HG03159 (cell line): ENCODE measurements around the gene ABLIM3.
"Not testable (repeated sequence)": the region's sequence is repeated elsewhere in the genome, so short reads cannot be mapped to it uniquely, and the experiment has no call there.

Experiments used
- ATAC-seq: cut with Tn5 transposase; IDR thresholded peaks from one replicate; pipeline ENCODE4 v1.9.1; 2021; ENCODE audit warnings: mild to moderate bottlenecking, moderate library complexity; ENCODE audit not compliant: unreplicated experiment

ABLIM3 gene

DNA sequence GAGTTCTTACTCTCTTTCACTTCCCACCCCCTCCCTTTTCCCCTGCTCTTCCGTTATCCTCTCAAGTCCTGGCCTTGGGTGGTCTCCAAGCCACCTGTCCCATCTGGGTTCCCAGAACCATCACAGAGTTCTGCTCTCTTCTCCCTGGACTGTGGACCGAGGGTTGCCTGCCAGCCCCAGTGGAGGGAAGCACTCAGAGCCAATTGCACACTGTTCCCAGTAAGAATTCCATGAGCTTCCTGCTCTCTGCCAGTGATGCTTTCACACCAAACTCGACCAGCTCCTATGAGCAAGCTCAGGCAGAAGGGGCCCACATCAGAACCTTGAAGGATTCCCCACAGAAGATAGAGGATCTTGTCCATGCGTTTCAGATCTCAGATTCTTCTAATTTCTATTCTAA lies 110.3 kb downstream of the ABLIM3 start:
- ATAC-seq = no peak

DNA sequence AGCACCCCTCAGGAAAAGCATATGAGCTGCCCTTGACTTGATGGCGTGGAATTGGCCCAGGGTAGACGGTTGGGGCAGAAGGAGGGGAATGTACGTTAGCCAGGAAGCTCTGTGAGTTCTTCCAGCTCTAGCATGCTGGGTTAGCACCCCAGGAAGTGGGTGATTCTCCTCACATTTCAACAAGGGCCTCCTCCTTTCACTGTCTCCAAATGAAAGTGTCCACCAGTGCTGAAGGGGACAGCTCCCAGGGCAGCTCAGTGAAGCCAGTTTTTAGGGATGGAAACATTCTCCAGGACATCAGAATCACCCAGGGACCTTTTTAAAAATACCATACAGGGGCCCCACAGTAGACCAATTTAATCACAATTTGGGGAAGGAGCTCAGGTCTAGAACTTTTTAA lies 113.2 kb downstream of the ABLIM3 start:
- no peak for ATAC-seq

DNA sequence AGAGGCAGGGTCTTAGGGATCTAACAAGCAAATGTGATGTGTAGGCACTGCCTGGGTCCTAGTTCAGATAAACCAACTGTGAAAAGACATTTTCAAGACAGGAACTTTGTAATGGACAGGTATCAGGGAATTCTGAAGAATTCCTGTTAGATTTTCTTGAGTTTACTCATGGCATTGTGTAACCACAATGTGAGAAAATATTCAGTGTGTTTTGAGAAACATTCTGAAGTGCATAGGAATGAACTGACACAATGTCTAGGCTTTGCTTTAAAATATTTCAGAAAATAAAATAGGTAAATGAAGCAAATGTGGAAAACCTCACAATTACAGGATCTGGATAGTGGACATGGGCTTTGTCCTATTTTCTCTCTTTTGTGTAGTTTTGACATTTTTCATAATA lies 115.2 kb downstream of the ABLIM3 start:
- no peak for ATAC-seq

DNA sequence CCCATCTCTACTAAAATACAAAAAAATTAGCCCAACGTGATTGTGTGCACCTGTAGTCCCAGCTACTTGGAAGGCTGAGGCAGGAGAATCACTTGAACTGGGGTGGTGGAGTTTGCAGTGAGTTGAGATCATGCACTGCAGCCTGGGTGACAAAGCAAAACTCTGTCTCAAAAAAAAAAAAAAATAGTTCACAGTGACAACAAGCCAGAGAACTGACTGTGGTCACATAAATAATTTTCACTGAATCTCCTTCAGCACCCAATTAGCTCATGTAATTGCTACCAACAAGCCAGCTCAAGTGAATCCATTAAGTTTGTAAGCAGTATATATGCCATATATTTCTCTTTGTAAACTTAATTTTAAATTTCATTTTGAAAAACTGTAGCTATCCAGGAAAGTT lies 115.8 kb downstream of the ABLIM3 start:
- no peak for ATAC-seq

DNA sequence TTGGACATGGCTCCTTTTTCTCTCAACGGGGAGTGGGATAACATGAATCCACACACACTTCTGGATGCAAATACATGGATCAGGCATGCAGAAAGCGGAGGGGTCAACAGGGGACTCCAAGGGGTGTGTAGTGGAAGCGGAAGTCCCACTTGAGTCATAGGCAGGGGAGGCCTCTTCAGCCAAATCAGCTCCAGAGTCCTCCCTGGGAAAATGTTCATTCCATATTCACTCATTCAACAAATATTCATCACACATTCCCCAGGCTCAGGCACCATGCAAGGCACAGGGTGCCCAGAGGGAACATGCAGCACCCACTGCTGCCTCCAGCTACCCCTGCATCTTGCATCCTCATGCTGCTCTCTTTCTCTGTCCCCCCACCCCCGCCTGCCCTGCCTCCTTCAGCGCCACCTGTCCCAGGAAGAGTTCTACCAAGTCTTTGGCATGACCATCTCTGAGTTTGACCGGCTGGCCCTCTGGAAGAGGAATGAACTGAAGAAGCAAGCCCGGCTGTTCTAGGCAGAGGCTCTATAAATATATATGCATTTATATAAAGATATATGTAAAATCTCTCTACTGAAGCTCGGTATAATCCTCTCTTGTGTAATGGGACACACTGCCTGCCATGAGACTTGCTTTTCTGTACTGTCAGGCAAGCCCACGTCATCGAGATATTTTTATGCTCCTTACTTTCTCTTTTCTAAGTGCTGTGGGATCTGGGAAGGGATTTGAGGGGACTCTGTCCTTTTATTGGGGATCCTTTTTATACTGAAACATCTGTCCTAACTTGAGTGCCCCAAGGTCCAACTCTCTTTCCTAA lies 116.8 kb downstream of the ABLIM3 start:
- no peak for ATAC-seq

DNA sequence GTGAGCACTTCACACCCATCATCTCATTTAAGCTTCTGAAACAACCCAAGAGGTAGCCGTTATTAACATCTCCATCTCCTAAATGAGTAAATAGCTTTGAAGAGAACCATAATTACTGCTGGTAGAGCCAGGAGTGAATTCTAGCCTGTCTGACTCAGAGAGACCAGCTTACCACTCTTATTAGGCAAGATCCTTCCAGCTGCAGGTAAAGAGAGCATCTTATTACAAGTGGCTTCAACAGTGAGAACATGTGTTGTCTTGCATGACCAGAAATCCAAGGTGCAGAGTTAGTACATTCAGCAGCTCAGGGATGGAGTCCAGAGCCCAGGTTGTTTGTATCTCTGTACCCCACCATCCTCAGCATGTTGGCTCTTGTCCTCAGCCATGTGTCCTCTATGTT lies 119.5 kb downstream of the ABLIM3 start:
- ATAC-seq = no peak

DNA sequence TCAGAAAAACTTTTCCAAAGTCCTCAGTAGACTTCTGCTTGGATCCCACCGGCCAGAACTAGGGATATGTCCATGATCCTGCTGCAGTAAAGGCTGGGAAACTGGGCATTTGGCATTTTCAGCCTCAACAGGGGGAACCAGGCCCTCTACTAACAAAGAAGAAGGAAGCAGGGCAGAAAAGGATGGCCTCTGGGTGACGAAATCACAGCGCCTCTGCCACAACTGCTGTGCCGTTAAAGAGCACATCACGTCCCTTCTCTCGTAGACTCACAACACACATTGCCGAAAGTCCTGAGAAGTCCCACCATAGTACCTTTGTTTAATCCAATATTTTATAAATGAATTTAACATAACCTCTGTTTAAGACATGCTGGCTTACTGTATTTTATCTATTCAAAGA lies 120.0 kb downstream of the ABLIM3 start:
- no peak for ATAC-seq

DNA sequence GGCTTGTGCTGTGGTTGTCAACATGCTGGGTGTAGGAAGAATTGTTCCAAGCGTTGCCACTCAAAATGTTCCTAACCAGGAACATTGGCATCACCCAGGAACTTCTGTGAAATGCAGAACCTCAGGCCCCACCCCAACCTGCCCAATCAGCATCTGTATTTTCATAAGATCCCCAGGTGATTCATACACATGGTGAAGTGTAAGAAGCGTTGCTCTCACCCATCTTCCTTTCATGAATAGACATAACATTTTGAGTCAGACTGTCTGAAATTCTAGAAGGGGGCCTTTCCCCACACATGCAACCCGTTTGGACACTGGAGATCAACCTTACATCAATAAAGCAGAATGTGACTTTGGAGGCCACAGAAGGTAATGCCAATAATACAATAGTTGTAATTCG lies 121.0 kb downstream of the ABLIM3 start:
- ATAC-seq = no peak

DNA sequence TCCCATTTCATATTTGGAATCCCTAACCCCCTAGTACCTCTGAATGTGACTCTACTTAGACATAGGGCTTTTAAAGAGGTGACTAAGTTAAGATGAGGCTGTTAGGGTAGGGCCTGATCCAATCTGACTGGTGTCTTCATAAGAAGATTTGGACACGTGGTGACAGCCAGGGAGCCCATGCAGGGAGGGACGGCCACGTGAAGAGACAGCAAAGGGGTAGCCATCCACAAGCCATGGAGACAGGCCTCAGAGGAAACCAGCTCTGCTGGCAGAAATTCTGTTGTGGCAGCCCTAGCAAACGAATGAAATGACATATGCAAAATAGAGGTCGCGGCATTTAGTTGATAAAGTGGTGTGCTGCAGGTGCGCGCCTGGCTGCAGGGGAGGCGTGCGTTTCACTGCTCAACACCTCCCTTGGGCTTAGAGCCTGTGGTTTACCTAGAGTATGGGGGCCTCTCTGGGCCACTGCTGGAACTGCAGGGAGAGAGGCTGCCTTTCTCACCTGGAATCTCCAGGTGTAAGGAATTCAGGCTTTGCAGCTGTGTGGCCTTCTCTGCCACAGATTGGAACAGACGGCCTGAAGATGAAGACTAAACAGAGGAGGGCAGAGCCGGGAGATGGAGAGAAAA lies 123.3 kb downstream of the ABLIM3 start:
- peak; percentile 87 for ATAC-seq

DNA sequence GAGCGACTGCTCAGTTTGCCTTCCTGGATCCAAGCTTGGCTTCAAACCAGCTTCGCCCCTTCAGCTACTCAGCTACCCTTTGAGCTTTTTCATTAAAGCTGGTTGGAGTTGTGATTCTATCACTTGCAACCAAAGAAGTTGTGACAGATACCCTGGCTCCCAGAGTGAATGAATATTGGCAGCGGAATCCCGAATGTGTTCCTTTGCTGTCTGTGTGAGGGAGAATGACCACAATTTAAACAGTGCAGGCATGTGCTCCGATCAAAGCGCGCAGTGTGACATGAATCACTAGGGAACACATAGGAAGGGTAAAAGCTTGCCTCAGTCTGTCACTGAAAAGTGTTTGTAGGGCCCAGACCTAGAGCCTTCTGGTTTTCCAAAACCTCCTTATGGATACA lies 123.8 kb downstream of the ABLIM3 start:
- no peak for ATAC-seq

DNA sequence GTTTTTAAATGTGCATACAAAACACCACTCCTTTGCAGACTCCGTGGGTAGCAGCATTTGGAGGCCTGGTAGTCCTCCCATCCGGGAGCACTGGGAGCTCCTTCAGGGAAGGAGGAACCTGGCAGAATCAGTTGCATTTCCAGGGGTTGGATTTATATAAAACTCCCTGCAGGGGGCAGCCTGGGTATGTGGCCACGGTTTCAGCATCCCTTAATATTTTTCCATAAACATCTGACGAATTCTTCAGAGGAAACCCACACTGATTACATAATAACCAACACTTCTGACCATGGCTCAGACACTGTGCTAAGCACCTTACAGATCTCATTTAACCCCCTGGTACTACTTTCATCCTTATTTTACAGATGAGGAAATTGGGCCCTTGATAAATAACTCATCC lies 124.3 kb downstream of the ABLIM3 start:
- no peak for ATAC-seq

DNA sequence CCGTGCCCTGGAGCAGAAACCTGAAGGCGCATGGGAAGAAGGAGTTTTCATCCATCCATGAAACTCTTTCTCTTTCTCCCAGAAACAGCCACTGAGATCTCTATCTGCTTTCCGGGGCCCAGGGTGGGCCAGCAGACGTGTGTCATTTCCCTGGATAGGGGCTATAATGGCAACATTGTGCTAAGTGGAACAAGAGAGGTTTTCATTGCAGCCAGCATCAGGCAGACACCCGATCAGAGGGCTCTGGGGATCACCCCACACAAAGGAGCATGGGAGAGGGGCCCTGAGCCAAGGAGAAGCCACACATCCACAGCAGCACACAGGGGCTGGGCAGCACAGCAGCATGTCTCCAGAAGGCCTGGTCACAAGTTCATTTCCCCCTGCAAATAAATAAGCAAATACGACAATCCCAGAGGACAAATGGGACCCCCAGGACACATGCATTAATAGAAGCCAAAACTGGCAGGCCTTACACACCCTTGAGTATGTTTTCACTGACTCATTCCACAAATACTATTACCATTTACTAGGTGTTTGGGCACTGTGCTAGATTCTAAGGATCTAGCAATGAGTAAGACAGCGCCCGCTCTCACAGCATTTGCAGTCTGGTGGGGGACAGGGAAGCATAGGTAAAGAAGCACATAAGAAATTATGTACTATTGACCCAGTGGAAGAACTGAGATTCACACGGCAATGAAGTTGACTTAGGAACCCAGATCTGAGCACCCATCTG lies 126.1 kb downstream of the ABLIM3 start:
- no peak for ATAC-seq

DNA sequence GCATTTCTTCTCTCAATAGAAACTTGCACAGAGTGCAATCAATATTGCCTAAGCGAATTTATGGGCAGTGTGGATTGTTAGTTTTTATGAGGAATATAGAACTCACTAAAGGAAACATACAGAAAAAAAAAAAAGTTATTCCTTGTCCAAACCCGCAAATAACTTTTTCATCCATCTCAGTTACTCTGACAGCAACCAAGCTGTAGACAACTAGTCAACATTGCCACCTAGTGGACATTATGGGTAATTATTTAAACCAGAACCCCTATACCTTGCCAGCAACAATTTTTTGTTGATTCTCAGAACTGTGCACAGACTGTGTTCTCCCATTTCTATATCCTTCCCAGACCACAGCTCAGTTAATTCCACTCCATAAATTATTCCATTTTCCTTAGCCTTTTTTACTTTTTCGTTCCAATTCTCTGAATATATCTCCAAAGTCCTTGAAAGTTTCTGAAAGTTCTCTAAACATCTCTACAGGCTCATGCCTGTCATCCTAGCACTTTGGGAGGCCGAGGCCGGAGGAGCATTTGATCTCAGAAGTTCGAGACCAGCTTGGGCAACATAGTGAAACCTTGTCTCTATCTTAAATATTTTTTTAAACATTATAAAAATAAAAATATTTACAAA lies 127.8 kb downstream of the ABLIM3 start:
- ATAC-seq = peak; percentile 53

DNA sequence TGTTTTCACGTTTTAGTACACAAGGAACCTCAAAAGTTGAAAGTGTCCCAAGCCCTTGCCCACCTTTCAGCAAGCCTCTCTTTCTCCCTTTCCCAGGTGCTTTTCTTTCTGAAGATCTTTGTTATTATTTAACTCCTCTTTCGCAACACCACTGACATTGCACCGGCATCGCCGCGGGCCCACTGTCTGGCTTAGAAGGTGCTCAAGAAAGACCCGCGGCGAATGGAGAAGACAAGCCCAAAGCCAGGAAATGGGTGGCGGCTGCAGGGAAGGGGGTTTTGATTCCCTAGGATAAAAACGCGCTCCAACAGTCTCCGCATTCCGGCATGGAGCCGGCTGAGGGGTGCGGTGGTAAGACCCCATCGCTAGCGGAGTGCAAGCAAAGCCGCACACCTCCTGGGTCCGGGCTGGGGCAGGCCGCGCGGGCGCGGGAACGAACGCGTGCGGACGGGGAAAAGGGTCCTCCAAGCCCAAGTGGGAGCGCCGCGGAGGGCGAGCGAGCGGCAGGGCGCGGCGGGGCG lies 130.0 kb downstream of the ABLIM3 start:
- no peak for ATAC-seq

DNA sequence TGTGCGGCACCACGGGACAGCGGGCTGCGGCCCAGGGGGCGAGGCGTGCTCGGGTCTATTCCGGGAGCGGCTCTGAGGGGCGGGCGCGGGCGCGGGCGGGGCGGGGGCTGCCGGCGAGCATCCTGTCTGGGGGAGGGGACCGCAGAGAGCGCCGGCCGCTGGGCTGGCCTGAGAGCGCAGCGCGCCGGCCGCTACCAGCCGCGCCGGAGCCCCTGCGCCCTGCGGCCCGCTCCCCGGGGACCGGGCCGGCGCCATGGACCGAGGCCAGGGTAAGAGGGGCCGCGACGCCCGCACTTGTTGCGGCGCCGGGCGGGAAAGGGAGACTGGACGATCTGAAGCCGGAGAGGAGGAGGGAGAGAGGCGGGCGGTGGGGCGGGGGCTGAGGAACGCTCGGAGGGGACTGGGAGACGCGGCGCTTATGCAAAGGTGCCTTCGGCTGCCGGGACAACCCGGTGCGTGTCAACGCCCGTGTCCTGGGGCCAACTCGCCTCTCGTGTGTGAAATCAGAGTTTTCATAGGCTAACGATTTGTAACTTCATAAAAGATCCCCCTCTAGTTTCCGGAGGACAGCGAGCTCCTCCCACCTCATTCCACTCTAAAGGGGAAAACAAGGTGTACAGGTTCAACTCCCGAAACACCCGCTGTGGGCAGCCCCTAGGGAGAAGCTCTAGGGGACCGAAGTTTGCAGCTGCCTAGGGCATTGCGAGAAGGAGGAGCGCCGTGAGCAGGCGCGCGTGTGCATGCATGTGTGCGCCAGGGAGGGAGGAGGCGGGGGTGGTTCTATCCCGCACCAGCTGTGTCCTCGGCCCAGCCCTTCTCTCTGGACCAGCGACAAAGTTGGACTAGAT lies 130.6 kb downstream of the ABLIM3 start, which contains the start of gene AFAP1L1:
TSS of gene AFAP1L1 (plus strand) at position 144 of the 848 bp plus-strand sequence. CDS start at position 254, 110 bp downstream.
- no peak for ATAC-seq

DNA sequence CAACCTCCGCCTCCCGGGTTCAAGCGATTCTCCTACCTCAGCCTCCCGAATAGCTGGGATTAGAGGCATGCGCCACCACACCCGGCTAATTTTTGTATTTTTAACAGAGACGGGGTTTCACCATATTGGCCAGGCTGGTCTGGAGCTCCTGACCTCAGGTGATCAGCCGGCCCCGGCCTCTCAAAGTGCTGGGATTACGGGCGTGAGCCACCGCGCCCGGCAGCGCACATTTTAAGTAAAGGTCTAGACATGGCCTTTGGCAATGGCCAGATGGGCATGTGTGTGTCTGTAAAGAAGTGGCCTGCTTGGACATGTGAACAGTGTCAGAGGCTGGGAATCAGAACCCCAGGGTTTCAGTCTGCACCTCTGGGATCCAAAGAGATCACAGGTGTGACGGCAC lies 131.5 kb downstream of the ABLIM3 start:
- ATAC-seq = not testable (repeated sequence)

DNA sequence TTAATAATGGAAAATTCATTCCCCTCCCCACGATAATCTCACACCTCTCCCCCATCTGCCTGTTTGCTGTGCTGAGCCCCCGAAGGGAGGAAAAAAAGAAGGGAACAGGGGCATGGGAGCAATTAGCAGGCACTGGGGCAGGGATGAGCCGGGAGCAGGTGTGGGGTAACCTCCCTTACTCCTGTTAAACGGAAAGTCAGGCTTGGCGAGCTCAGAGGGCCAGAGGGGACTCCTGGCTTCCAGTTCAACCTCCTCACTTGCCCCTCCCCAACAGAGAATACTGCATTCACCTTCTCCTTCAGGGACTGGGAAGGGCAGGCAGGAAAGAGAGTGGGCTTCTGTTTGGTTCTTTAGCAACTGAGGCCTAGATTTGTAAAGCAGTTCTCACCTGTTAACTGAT lies 131.9 kb downstream of the ABLIM3 start:
- ATAC-seq = no peak

DNA sequence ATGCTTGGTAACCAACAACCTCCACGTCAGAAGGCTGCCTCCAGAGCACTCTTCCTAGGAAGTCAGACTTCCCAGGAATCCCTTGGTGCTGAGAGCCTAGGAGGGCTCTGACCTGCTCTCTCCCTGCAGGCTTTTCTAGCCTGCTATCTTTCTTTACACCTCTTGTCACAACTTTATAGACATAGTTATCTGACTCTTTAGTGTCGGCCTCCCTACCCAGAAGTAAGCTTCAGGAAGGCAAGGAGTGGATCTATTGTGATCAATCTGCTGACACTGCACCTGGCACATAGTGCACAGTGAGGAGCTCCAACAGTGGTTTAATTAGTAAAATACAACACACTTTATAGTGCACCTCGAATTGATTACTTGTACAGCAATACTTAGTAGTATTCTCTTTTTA lies 132.7 kb downstream of the ABLIM3 start:
- ATAC-seq = no peak

DNA sequence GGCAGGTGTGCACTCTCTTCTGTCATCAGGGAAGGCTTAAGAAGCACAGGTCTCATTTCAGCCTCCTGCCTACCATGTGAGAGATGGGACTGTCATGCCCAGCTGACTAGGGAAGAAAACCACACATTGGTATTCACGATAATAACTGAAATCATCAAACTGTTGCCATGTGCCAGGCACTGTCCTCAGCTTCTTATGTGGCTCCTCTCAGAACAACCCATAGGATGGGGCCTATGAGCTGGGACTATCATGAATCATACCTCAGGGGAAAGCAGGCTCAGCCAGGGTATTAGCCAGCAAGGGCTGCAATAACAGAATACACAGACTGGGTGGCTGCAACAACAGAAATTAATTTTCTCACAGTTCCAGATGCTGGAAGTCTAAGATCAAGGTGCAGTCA lies 133.6 kb downstream of the ABLIM3 start:
- no peak for ATAC-seq

DNA sequence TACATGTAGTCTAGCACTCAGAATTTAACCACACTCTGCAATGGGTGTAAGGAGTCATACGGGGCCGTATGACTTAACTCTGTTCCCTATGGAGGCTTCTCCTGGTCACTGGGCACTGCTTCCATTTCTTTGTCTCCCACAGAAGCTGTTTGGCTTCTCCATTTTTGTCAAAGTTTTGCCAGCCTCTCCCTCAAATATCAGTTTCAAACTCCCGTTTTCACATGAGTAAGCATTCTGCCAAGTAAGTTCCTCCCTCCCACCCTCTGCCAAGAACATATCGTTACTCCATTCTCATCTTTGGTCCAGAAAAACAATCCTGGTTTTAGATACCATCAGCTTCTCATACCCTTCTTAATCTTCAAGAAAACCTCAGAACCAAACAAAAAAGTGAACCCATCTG lies 136.5 kb downstream of the ABLIM3 start:
- ATAC-seq = no peak
